DND-41 (cell line): ENCODE measurements around the gene STK16.
"Not testable (repeated sequence)": the region's sequence is repeated elsewhere in the genome, so short reads cannot be mapped to it uniquely, and the experiment has no call there.

ENCODE experiments used
- CTCF ChIP-seq: IDR thresholded peaks from 2 replicates; pipeline ENCODE4 v1.5.1; 2012; ENCODE audit warnings: borderline replicate concordance, low read length, moderate library complexity, mild to moderate bottlenecking; ENCODE audit not compliant: poor library complexity, severe bottlenecking; ENCODE audit errors: extremely low read depth
- EZH2 ChIP-seq: IDR thresholded peaks from 3 replicates; pipeline ENCODE4 v1.6.1; 2012; ENCODE audit warnings: borderline replicate concordance, low read depth, mild to moderate bottlenecking, moderate library complexity, low read length, inconsistent platforms; ENCODE audit not compliant: severe bottlenecking

GRCh38 chr2:219287116-219287440 is 41.8 kb downstream of the STK16 start:
- not testable (repeated sequence) for TF ChIP-seq CTCF, EZH2
